ENCODE results near the gene ATXN3.

GRCh38 chr14:92105893-92106142, 564 bp downstream of the ATXN3 start:
- no peak for TF ChIP-seq CTCF (IDR thresholded peaks at IDR 0.05 in 2 of 3, conservative IDR thresholded peaks at IDR 0.05 in 1 of 3; ENCODE audit: borderline replicate concordance in 1 of 3, insufficient read depth in 1 of 3, low read depth in 2 of 3, low read length in 2 of 3)
- no peak for TF ChIP-seq ZBTB33 (IDR thresholded peaks at IDR 0.05; ENCODE audit: extremely low read depth, insufficient replicate concordance, low read length)
- no peak for TF ChIP-seq MAX (IDR thresholded peaks at IDR 0.05)
- no peak for TF ChIP-seq POLR2AphosphoS5 (IDR thresholded peaks at IDR 0.05; ENCODE audit: low read depth, low read length)
- no peak for TF ChIP-seq SIN3A (IDR thresholded peaks at IDR 0.05; ENCODE audit: low read depth)
- TF ChIP-seq RAD21 (IDR thresholded peaks at IDR 0.05; ENCODE audit: low read depth): no peak
- TF ChIP-seq EZH2 (IDR thresholded peaks at IDR 0.05): no peak
- no peak for TF ChIP-seq CEBPB (IDR thresholded peaks at IDR 0.05; ENCODE audit: low read depth)
- TF ChIP-seq ZFX (IDR thresholded peaks at IDR 0.05): no peak
- no peak for TF ChIP-seq POLR2A (IDR thresholded peaks at IDR 0.05; ENCODE audit: borderline replicate concordance, extremely low read depth, insufficient read depth, insufficient read length)
